Hepatocyte (in vitro differentiated cells): ENCODE measurements around the gene TWSG1.

Experiments
- CTCF ChIP-seq: fragments of 200-600 bp; sonication (generic); IDR thresholded peaks from 2 replicates; pipeline ENCODE4 v1.5.1; 2016; ENCODE audit warnings: antibody characterized with exemption, mild to moderate bottlenecking; ENCODE audit not compliant: poor library complexity
- EZH2 ChIP-seq: fragments of 200-600 bp; sonication (generic); IDR thresholded peaks from 2 replicates; pipeline ENCODE4 v1.6.1; 2016; ENCODE audit warnings: antibody characterized with exemption, mild to moderate bottlenecking, borderline replicate concordance

- no peak for TF ChIP-seq EZH2
- TF ChIP-seq CTCF = no peak
Measured at GRCh38 chr18:9336827-9337226, 2.3 kb downstream of the TWSG1 start.
